GM23338 (cell line): ENCODE data around the gene ZSWIM1. TPM values are rescaled to one million over a fixed set of nuclear protein-coding genes. Genes with fewer than 3 reads are reported as not detected.

Source experiments
- ATAC-seq: fragments of 200-7000 bp; cut with Tn5 transposase; 3 replicates; pipeline ENCODE4 v1.9.1; 2020
- DNase-seq: peaks from one replicate; pipeline ENCODE4 v3.0.0-alpha.2; 2015; ENCODE audit warnings: low spot score
- H2AFZ ChIP-seq: fragments of 200-600 bp; sonication (generic); 2 replicates; pipeline ENCODE4 v1.8.0; 2016; ENCODE audit warnings: antibody characterized with exemption, mild to moderate bottlenecking, moderate library complexity
- H3F3A ChIP-seq: fragments of 200-600 bp; sonication (generic); replicated peaks from 2 replicates; pipeline ENCODE4 v1.8.0; 2017; ENCODE audit warnings: antibody characterized with exemption, mixed run types, low read depth
- H3K27ac ChIP-seq: fragments of 200-600 bp; sonication (generic); 2 replicates; pipeline ENCODE4 v1.6.1; 2016; ENCODE audit warnings: low read depth
- H3K27me3 ChIP-seq: fragments of 200-600 bp; sonication (generic); 2 replicates; pipeline ENCODE4 v1.8.0; 2016; ENCODE audit warnings: mild to moderate bottlenecking, mixed run types, moderate library complexity; ENCODE audit not compliant: insufficient read depth
- H3K36me3 ChIP-seq: fragments of 200-600 bp; sonication (generic); 2 replicates; pipeline ENCODE4 v1.8.0; 2016; ENCODE audit warnings: mild to moderate bottlenecking; ENCODE audit not compliant: insufficient read depth
- H3K4me1 ChIP-seq: fragments of 200-600 bp; sonication (generic); 2 replicates; pipeline ENCODE4 v1.8.0; 2016; ENCODE audit warnings: mild to moderate bottlenecking, moderate library complexity; ENCODE audit not compliant: insufficient read depth
- H3K4me2 ChIP-seq: fragments of 200-600 bp; sonication (generic); 2 replicates; pipeline ENCODE4 v1.7.1; 2017; ENCODE audit warnings: mixed run types
- H3K4me3 ChIP-seq: fragments of 200-600 bp; sonication (generic); 2 replicates; pipeline ENCODE4 v1.6.1; 2016; ENCODE audit warnings: mixed run types
- H3K79me2 ChIP-seq: fragments of 200-600 bp; sonication (generic); replicated peaks from 2 replicates; pipeline ENCODE4 v1.8.0; 2017; ENCODE audit warnings: mild to moderate bottlenecking; ENCODE audit not compliant: insufficient read depth
- H3K9me2 ChIP-seq: fragments of 200-600 bp; sonication (generic); 2 replicates; pipeline ENCODE4 v1.8.0; 2017; ENCODE audit not compliant: insufficient read depth
- H4K20me1 ChIP-seq: fragments of 200-600 bp; sonication (generic); replicated peaks from 2 replicates; pipeline ENCODE4 v1.8.0; 2017; ENCODE audit warnings: mild to moderate bottlenecking; ENCODE audit not compliant: insufficient read depth
- H3K27ac Mint-ChIP-seq: 2 replicates; pipeline ENCODE4 v1.8.0; 2020; ENCODE audit warnings: inconsistent platforms, mild to moderate bottlenecking, moderate library complexity, mixed read lengths
- H3K27me3 Mint-ChIP-seq: 3 replicates; pipeline ENCODE4 v1.8.0; 2022; ENCODE audit warnings: low read depth, mild to moderate bottlenecking, moderate library complexity, mixed read lengths, inconsistent platforms; ENCODE audit not compliant: insufficient read depth, poor library complexity
- H3K36me3 Mint-ChIP-seq: 3 replicates; pipeline ENCODE4 v1.8.0; 2021; ENCODE audit warnings: low read depth, mild to moderate bottlenecking, inconsistent platforms, moderate library complexity, mixed read lengths
- H3K4me1 Mint-ChIP-seq: 3 replicates; pipeline ENCODE4 v1.8.0; 2020; ENCODE audit warnings: mild to moderate bottlenecking, inconsistent platforms, mixed read lengths
- H3K4me3 Mint-ChIP-seq: 3 replicates; pipeline ENCODE4 v1.8.0; 2021; ENCODE audit warnings: moderate library complexity, mild to moderate bottlenecking, inconsistent platforms, mixed read lengths
- H3K9me3 Mint-ChIP-seq: 3 replicates; pipeline ENCODE4 v1.8.0; 2020; ENCODE audit warnings: moderate library complexity, mild to moderate bottlenecking, inconsistent platforms, mixed read lengths
- CREB1 ChIP-seq: fragments of 250-450 bp; sonication (Bioruptor Pico); IDR thresholded peaks from 2 replicates; pipeline ENCODE4 v1.5.0; 2020; ENCODE audit warnings: low read depth, mild to moderate bottlenecking, moderate library complexity
- EZH2 ChIP-seq: fragments of 200-600 bp; sonication (generic); IDR thresholded peaks from one replicate; pipeline ENCODE4 v1.8.0; 2017; ENCODE audit warnings: antibody characterized with exemption, mild to moderate bottlenecking, low read depth; ENCODE audit not compliant: unreplicated experiment
- EZH2phosphoT487 ChIP-seq: fragments of 200-600 bp; sonication (generic); IDR thresholded peaks from one replicate; pipeline ENCODE4 v1.8.1; 2018; ENCODE audit warnings: antibody characterized with exemption; ENCODE audit not compliant: unreplicated experiment
- JUNB ChIP-seq: IDR thresholded peaks from one replicate; pipeline ENCODE4 v1.6.1; 2016; ENCODE audit warnings: antibody characterized with exemption; ENCODE audit not compliant: unreplicated experiment
- NANOG ChIP-seq: IDR thresholded peaks from 2 replicates; pipeline ENCODE4 v1.6.1; 2016; ENCODE audit warnings: antibody characterized with exemption, borderline replicate concordance
- ZNF331 ChIP-seq: fragments of 250-450 bp; sonication (Bioruptor Pico); IDR thresholded peaks from 2 replicates; pipeline ENCODE4 v1.5.0; 2020; ENCODE audit warnings: low read depth, mild to moderate bottlenecking, moderate library complexity
- polyA plus RNA-seq: library from polyadenylated mRNA; unstranded; fragments of >200 nt; fragmentation: Nextera tagmentation; extraction: Ambion mirVana; gene quantifications from 2 replicates; pipeline ENCODE4 v1.2.1, GENCODE V29; 2016
- total RNA-seq: library from RNA; depleted of rRNA; stranded (reverse); fragments of >200 nt; shearing (Covaris generic); gene quantifications from 2 replicates; pipeline ENCODE4 v1.2.3, GENCODE V29; 2014
- TF ChIP-seq, protein P1 (sequence below): IDR thresholded peaks from one replicate; pipeline ENCODE4 v1.6.1; 2018; ENCODE audit warnings: antibody characterized with exemption; ENCODE audit not compliant: unreplicated experiment
- TF ChIP-seq, protein P2 (sequence below): fragments of 250-450 bp; sonication (Bioruptor Pico); IDR thresholded peaks from 2 replicates; pipeline ENCODE4 v1.5.0; 2020; ENCODE audit warnings: mild to moderate bottlenecking, moderate library complexity

ZSWIM1 gene
- total and polyA plus RNA-seq, 2 experiments from 2014 or later: 11.5 to 16.2 TPM

DNA sequence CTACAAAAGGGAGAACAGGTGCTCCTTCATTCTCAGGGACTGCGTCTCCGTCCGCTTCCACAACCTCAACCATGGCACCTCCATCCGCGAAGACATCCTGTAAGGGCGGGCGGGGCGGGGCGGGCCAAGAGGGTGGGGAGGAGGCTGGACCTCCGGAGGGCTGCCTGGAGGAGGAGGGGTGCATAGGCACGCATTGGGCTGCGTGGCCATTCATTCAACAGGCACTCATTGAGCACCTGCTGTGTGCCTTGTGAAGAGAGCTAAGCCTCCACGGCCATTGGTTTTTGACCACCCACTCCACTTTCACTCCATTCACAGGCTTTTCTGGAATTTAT, 23.2 kb upstream of the ZSWIM1 start:
- no peaks in the 10 kb centered on the region for H3K27me3 ChIP-seq
- H3K4me1 ChIP-seq: peaks cover 37% of the 10 kb centered on the region
- Mint-ChIP-seq H3K36me3 (peaks cover 11% of the 10 kb centered on the region), H3K27me3 (peaks cover 8% of the 10 kb centered on the region), H3K9me3 (no peaks in the 10 kb centered on the region), H3K4me1 (peaks cover 53% of the 10 kb centered on the region), H3K4me3 (peak overlapping the region; percentile 94), H3K27ac (peak overlapping the region; percentile 95)
- H3K36me3 ChIP-seq: 0 out of 2 replicates have a peak, but pooled peaks cover 3% of the 10 kb centered on the region
- peak overlapping the region; percentile 78 for H3K27ac ChIP-seq
- H3K4me3 ChIP-seq: peak overlapping the region; percentile 63
- TF ChIP-seq ZNF331 (CRISPR knock-in tag): no peak
- peak; percentile 36; the same call in 1 of the 2 replicates for TF ChIP-seq CREB1 (CRISPR knock-in tag)
- H3K9me2 ChIP-seq: no peaks in the 10 kb centered on the region
- H2AFZ ChIP-seq: no peak overlapping the region
- peak; percentile 43 for ATAC-seq
- peak overlapping the region; percentile 75 for H3K4me2 ChIP-seq
- H3K79me2 ChIP-seq: peaks cover 31% of the 10 kb centered on the region
- DNase-seq: peak; percentile 76
- H3F3A ChIP-seq: no peaks in the 10 kb centered on the region
- no peaks in the 10 kb centered on the region for H4K20me1 ChIP-seq

DNA sequence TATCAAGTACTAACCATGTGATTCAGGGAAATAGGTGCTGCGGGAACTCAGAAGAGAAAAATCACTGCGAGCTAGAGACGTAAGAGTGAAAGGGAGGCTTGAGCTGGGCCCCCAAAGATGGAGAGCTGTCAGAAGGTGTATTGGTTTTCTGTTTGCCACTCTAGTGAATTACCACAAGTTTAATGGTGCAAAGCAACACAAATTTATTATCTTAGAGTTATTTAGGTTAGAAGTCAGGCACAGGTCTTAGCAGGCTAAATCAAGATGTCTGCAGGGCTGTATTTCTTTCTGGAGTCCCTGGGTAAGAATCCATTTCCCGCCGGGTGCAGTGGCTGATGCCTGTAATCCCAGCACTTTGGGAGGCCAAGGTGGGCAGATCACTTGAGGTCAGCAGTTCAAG, 21.1 kb upstream of the ZSWIM1 start:
- TF ChIP-seq, protein P1, sequence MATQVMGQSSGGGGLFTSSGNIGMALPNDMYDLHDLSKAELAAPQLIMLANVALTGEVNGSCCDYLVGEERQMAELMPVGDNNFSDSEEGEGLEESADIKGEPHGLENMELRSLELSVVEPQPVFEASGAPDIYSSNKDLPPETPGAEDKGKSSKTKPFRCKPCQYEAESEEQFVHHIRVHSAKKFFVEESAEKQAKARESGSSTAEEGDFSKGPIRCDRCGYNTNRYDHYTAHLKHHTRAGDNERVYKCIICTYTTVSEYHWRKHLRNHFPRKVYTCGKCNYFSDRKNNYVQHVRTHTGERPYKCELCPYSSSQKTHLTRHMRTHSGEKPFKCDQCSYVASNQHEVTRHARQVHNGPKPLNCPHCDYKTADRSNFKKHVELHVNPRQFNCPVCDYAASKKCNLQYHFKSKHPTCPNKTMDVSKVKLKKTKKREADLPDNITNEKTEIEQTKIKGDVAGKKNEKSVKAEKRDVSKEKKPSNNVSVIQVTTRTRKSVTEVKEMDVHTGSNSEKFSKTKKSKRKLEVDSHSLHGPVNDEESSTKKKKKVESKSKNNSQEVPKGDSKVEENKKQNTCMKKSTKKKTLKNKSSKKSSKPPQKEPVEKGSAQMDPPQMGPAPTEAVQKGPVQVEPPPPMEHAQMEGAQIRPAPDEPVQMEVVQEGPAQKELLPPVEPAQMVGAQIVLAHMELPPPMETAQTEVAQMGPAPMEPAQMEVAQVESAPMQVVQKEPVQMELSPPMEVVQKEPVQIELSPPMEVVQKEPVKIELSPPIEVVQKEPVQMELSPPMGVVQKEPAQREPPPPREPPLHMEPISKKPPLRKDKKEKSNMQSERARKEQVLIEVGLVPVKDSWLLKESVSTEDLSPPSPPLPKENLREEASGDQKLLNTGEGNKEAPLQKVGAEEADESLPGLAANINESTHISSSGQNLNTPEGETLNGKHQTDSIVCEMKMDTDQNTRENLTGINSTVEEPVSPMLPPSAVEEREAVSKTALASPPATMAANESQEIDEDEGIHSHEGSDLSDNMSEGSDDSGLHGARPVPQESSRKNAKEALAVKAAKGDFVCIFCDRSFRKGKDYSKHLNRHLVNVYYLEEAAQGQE: no peak
- TF ChIP-seq, protein P2, sequence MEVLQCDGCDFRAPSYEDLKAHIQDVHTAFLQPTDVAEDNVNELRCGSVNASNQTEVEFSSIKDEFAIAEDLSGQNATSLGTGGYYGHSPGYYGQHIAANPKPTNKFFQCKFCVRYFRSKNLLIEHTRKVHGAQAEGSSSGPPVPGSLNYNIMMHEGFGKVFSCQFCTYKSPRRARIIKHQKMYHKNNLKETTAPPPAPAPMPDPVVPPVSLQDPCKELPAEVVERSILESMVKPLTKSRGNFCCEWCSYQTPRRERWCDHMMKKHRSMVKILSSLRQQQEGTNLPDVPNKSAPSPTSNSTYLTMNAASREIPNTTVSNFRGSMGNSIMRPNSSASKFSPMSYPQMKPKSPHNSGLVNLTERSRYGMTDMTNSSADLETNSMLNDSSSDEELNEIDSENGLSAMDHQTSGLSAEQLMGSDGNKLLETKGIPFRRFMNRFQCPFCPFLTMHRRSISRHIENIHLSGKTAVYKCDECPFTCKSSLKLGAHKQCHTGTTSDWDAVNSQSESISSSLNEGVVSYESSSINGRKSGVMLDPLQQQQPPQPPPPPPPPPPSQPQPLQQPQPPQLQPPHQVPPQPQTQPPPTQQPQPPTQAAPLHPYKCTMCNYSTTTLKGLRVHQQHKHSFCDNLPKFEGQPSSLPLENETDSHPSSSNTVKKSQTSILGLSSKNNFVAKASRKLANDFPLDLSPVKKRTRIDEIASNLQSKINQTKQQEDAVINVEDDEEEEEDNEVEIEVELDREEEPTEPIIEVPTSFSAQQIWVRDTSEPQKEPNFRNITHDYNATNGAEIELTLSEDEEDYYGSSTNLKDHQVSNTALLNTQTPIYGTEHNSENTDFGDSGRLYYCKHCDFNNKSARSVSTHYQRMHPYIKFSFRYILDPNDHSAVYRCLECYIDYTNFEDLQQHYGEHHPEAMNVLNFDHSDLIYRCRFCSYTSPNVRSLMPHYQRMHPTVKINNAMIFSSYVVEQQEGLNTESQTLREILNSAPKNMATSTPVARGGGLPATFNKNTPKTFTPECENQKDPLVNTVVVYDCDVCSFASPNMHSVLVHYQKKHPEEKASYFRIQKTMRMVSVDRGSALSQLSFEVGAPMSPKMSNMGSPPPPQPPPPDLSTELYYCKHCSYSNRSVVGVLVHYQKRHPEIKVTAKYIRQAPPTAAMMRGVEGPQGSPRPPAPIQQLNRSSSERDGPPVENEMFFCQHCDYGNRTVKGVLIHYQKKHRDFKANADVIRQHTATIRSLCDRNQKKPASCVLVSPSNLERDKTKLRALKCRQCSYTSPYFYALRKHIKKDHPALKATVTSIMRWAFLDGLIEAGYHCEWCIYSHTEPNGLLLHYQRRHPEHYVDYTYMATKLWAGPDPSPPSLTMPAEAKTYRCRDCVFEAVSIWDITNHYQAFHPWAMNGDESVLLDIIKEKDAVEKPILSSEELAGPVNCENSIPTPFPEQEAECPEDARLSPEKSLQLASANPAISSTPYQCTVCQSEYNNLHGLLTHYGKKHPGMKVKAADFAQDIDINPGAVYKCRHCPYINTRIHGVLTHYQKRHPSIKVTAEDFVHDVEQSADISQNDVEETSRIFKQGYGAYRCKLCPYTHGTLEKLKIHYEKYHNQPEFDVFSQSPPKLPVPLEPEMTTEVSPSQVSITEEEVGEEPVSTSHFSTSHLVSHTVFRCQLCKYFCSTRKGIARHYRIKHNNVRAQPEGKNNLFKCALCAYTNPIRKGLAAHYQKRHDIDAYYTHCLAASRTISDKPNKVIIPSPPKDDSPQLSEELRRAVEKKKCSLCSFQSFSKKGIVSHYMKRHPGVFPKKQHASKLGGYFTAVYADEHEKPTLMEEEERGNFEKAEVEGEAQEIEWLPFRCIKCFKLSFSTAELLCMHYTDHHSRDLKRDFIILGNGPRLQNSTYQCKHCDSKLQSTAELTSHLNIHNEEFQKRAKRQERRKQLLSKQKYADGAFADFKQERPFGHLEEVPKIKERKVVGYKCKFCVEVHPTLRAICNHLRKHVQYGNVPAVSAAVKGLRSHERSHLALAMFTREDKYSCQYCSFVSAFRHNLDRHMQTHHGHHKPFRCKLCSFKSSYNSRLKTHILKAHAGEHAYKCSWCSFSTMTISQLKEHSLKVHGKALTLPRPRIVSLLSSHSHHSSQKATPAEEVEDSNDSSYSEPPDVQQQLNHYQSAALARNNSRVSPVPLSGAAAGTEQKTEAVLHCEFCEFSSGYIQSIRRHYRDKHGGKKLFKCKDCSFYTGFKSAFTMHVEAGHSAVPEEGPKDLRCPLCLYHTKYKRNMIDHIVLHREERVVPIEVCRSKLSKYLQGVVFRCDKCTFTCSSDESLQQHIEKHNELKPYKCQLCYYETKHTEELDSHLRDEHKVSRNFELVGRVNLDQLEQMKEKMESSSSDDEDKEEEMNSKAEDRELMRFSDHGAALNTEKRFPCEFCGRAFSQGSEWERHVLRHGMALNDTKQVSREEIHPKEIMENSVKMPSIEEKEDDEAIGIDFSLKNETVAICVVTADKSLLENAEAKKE (CRISPR knock-in tag): no peak
- TF ChIP-seq EZH2 (no peak), NANOG (no peak), JUNB (no peak), EZH2phosphoT487 (no peak)
- Histone ChIP-seq H3K4me1 (peaks cover 31% of the 10 kb centered on the region), H3F3A (no peaks in the 10 kb centered on the region), H3K79me2 (peaks cover 26% of the 10 kb centered on the region), H3K4me2 (no peak overlapping the region), H3K27me3 (no peaks in the 10 kb centered on the region), H3K36me3 (0 out of 2 replicates have a peak, but pooled peaks cover 3% of the 10 kb centered on the region), H2AFZ (no peak overlapping the region), H3K4me3 (no peak overlapping the region), H3K27ac (no peak overlapping the region), H4K20me1 (no peaks in the 10 kb centered on the region), H3K9me2 (no peaks in the 10 kb centered on the region)
- DNase-seq (no peak), ATAC-seq (no peak)
- H3K4me1 Mint-ChIP-seq: peaks cover 33% of the 10 kb centered on the region
- no peaks in the 10 kb centered on the region for H3K9me3 Mint-ChIP-seq
- H3K27ac Mint-ChIP-seq: no peak overlapping the region; the same call in none of the 2 replicates
- H3K36me3 Mint-ChIP-seq: peaks cover 3% of the 10 kb centered on the region
- no peak overlapping the region for H3K4me3 Mint-ChIP-seq
- peaks cover 3% of the 10 kb centered on the region for H3K27me3 Mint-ChIP-seq
